HEK293 (cell line): ENCODE measurements around the gene ARHGAP6.

Experiments
- CTCF ChIA-PET: fragments of 350-600 bp; formaldehyde crosslinking; extraction: SDS; loops from one replicate; lab custom pipeline; 2021; ENCODE audit warnings: antibody characterized with exemption; lab: Yijun Ruan, JAX
- POLR2A ChIA-PET: fragments of 300-600 bp; formaldehyde crosslinking; extraction: SDS; loops from one replicate; lab custom pipeline; 2020; ENCODE audit warnings: antibody characterized with exemption, inconsistent platforms; lab: Yijun Ruan, JAX
- H3K27ac ChIP-seq: fragments of 200-500 bp; sonication (Bioruptor generic); 2 replicates; pipeline ENCODE4 v1.5.1; 2014; ENCODE audit warnings: low read depth, low read length, control low read depth, inconsistent platforms; ENCODE audit errors: extremely low read depth
- H3K36me3 ChIP-seq, 2 experiments: fragments of 200-500 bp in 1 of 2; sonication (Bioruptor generic) in 1 of 2; 1 replicate in 1 of 2; 2 replicates in 1 of 2; pipeline ENCODE4 v1.5.1; 2014 to 2017; ENCODE audit warnings: inconsistent platforms in 2 of 2, low read length in 2 of 2; ENCODE audit not compliant: control insufficient read depth in 2 of 2, insufficient read depth in 1 of 2
- H3K4me1 ChIP-seq: fragments of 200-500 bp; sonication (Bioruptor generic); 2 replicates; pipeline ENCODE4 v1.5.1; 2014; ENCODE audit warnings: mild to moderate bottlenecking, low read length, inconsistent platforms; ENCODE audit not compliant: control insufficient read depth, insufficient read depth
- H3K4me3 ChIP-seq: 2 replicates; pipeline ENCODE4 v1.5.1; 2011; ENCODE audit warnings: low read depth, mild to moderate bottlenecking, control low read depth, low read length, moderate library complexity
- H3K9me3 ChIP-seq: fragments of 200-500 bp; sonication (Bioruptor generic); 2 replicates; pipeline ENCODE4 v1.5.1; 2014; ENCODE audit warnings: low read depth, low read length, inconsistent platforms; ENCODE audit not compliant: control insufficient read depth, insufficient read depth
- GLI4 ChIP-seq: fragments of 450-650 bp; formaldehyde crosslinking; IDR thresholded peaks from 2 replicates; pipeline ENCODE4 v1.5.1; 2016; ENCODE audit warnings: missing biosample characterization, missing genetic modification characterization
- MYNN ChIP-seq: fragments of 450-650 bp; formaldehyde crosslinking; IDR thresholded peaks from 2 replicates; pipeline ENCODE4 v1.5.1; 2016; ENCODE audit warnings: missing biosample characterization, missing genetic modification characterization, borderline replicate concordance
- PRDM1 ChIP-seq: fragments of 450-650 bp; formaldehyde crosslinking; IDR thresholded peaks from 2 replicates; pipeline ENCODE4; 2016; ENCODE audit warnings: missing biosample characterization, missing genetic modification characterization
- PRDM4 ChIP-seq: fragments of 450-650 bp; formaldehyde crosslinking; IDR thresholded peaks from 2 replicates; pipeline ENCODE4 v1.5.1; 2017; ENCODE audit warnings: missing biosample characterization, missing genetic modification characterization
- REPIN1 ChIP-seq: fragments of 450-650 bp; formaldehyde crosslinking; IDR thresholded peaks from 2 replicates; pipeline ENCODE4 v1.5.1; 2017; ENCODE audit warnings: missing biosample characterization, missing genetic modification characterization, low read depth
- SP3 ChIP-seq: fragments of 450-650 bp; formaldehyde crosslinking; IDR thresholded peaks from 2 replicates; pipeline ENCODE4 v1.5.1; 2016; ENCODE audit warnings: missing biosample characterization, missing genetic modification characterization
- SP7 ChIP-seq: fragments of 450-650 bp; formaldehyde crosslinking; IDR thresholded peaks from 2 replicates; pipeline ENCODE4 v1.5.1; 2016; ENCODE audit warnings: missing biosample characterization, missing genetic modification characterization
- TRIM28 ChIP-seq: IDR thresholded peaks from 2 replicates; pipeline ENCODE4 v1.6.1; 2011; ENCODE audit warnings: low read length, control low read depth, borderline replicate concordance
- ZBTB20 ChIP-seq: fragments of 450-650 bp; formaldehyde crosslinking; IDR thresholded peaks from 2 replicates; pipeline ENCODE4 v1.5.1; 2016; ENCODE audit warnings: missing biosample characterization, missing genetic modification characterization
- ZFP3 ChIP-seq: fragments of 450-650 bp; formaldehyde crosslinking; IDR thresholded peaks from 2 replicates; pipeline ENCODE4 v1.5.1; 2016; ENCODE audit warnings: low read depth, missing biosample characterization, missing genetic modification characterization
- ZNF10 ChIP-seq: fragments of 450-650 bp; formaldehyde crosslinking; IDR thresholded peaks from 2 replicates; pipeline ENCODE4 v1.5.1; 2017; ENCODE audit warnings: missing biosample characterization, missing genetic modification characterization
- ZNF223 ChIP-seq: fragments of 450-650 bp; formaldehyde crosslinking; IDR thresholded peaks from 2 replicates; pipeline ENCODE4 v1.5.1; 2016; ENCODE audit warnings: missing biosample characterization, missing genetic modification characterization
- ZNF26 ChIP-seq: fragments of 450-650 bp; formaldehyde crosslinking; IDR thresholded peaks from 2 replicates; pipeline ENCODE4 v1.5.1; 2016; ENCODE audit warnings: missing biosample characterization, missing genetic modification characterization
- ZNF426 ChIP-seq: fragments of 450-650 bp; formaldehyde crosslinking; IDR thresholded peaks from 2 replicates; pipeline ENCODE4 v1.5.1; 2017; ENCODE audit warnings: missing biosample characterization, missing genetic modification characterization, mild to moderate bottlenecking, inconsistent platforms, moderate library complexity
- ZNF501 ChIP-seq: fragments of 450-650 bp; formaldehyde crosslinking; IDR thresholded peaks from 2 replicates; pipeline ENCODE4 v1.5.1; 2016; ENCODE audit warnings: missing biosample characterization, missing genetic modification characterization
- ZNF544 ChIP-seq: fragments of 450-650 bp; formaldehyde crosslinking; IDR thresholded peaks from 2 replicates; pipeline ENCODE4 v1.5.0; 2017; ENCODE audit warnings: missing biosample characterization, missing genetic modification characterization
- ZNF558 ChIP-seq: fragments of 450-650 bp; formaldehyde crosslinking; IDR thresholded peaks from 2 replicates; pipeline ENCODE4 v1.5.1; 2016; ENCODE audit warnings: missing biosample characterization, missing genetic modification characterization
- ZNF585B ChIP-seq: fragments of 450-650 bp; formaldehyde crosslinking; IDR thresholded peaks from 2 replicates; pipeline ENCODE4 v1.5.1; 2016; ENCODE audit warnings: missing biosample characterization, missing genetic modification characterization
- ZNF707 ChIP-seq: fragments of 450-650 bp; formaldehyde crosslinking; IDR thresholded peaks from 2 replicates; pipeline ENCODE4 v1.5.1; 2016; ENCODE audit warnings: missing biosample characterization, missing genetic modification characterization
- ZNF76 ChIP-seq: fragments of 450-650 bp; formaldehyde crosslinking; IDR thresholded peaks from 2 replicates; pipeline ENCODE4; 2016; ENCODE audit warnings: low read depth, missing biosample characterization, missing genetic modification characterization, borderline replicate concordance
- ZNF791 ChIP-seq: fragments of 450-650 bp; formaldehyde crosslinking; IDR thresholded peaks from 2 replicates; pipeline ENCODE4 v1.5.1; 2016; ENCODE audit warnings: missing biosample characterization, missing genetic modification characterization
- ZNF837 ChIP-seq: fragments of 450-650 bp; formaldehyde crosslinking; IDR thresholded peaks from 2 replicates; pipeline ENCODE4 v1.5.1; 2016; ENCODE audit warnings: missing biosample characterization, missing genetic modification characterization
- ZSCAN18 ChIP-seq: fragments of 450-650 bp; formaldehyde crosslinking; IDR thresholded peaks from 2 replicates; pipeline ENCODE4 v1.5.1; 2016; ENCODE audit warnings: missing biosample characterization, missing genetic modification characterization
- ZSCAN23 ChIP-seq: fragments of 450-650 bp; formaldehyde crosslinking; IDR thresholded peaks from 2 replicates; pipeline ENCODE4 v1.5.1; 2016; ENCODE audit warnings: missing biosample characterization, missing genetic modification characterization

The ARHGAP6 gene

GRCh38 chrX:11566789-11567188 lies 98.9 kb downstream of the ARHGAP6 start:
- CTCF ChIA-PET, result interaction anchor here (1.0 kb wide), 1 partner anchor 159 kb away, joined by 3 read pairs; no protein-coding TSS in a partner anchor
- TF ChIP-seq ZNF10 (tag by site-specific recombination), result peak; percentile 53; the same call in 1 of the 2 replicates
- TF ChIP-seq TRIM28, result no peak
- TF ChIP-seq, all 188 proteins: peak for 1
- Histone ChIP-seq H3K4me3 (no peak overlapping the region), H3K9me3 (no peaks in the 10 kb centered on the region), H3K27ac (no peak overlapping the region), H3K36me3 (no peaks in the 10 kb centered on the region), H3K4me1 (no peaks in the 10 kb centered on the region)
- POLR2A ChIA-PET, result no interaction called here

- no peaks in the 10 kb centered on the region for H3K36me3 ChIP-seq
- TF ChIP-seq ZNF76 (tag by site-specific recombination), result no peak
- TF ChIP-seq ZNF791, result no peak
- TF ChIP-seq REPIN1, result no peak
- no peak for TF ChIP-seq PRDM4 (tag by site-specific recombination)
- no peak for TF ChIP-seq PRDM1 (tag by site-specific recombination)
- TF ChIP-seq ZFP3, result no peak
- TF ChIP-seq ZNF426 (tag by site-specific recombination), result no peak
- H3K9me3 ChIP-seq, result no peaks in the 10 kb centered on the region
- H3K4me3 ChIP-seq, result no peak overlapping the region
- H3K27ac ChIP-seq, result no peak overlapping the region
- ChIA-PET POLR2A (no interaction called here), CTCF (no interaction called here)
- no peaks in the 10 kb centered on the region for H3K4me1 ChIP-seq
Observed at GRCh38 chrX:11566173-11566572, 99.5 kb downstream of the ARHGAP6 start.

- H3K27ac ChIP-seq, result no peak overlapping the region
- TF ChIP-seq ZBTB20 (tag by site-specific recombination) (no peak), ZSCAN18 (tag by site-specific recombination) (no peak), ZNF585B (tag by site-specific recombination) (no peak), ZNF707 (no peak), ZNF837 (tag by site-specific recombination) (no peak), GLI4 (no peak), ZSCAN23 (tag by site-specific recombination) (no peak), ZNF558 (tag by site-specific recombination) (no peak), SP3 (tag by site-specific recombination) (no peak), ZNF26 (no peak), MYNN (tag by site-specific recombination) (no peak), ZNF426 (tag by site-specific recombination) (no peak), ZNF10 (tag by site-specific recombination) (no peak), ZNF223 (tag by site-specific recombination) (no peak), ZNF544 (tag by site-specific recombination) (no peak), SP7 (tag by site-specific recombination) (no peak), ZNF501 (tag by site-specific recombination) (no peak)
- TF ChIP-seq, all 188 proteins: peak for 0
- no peak overlapping the region for H3K4me3 ChIP-seq
- POLR2A ChIA-PET, result no interaction called here
- CTCF ChIA-PET, result no interaction called here
- H3K9me3 ChIP-seq, result no peaks in the 10 kb centered on the region
- no peaks in the 10 kb centered on the region for H3K4me1 ChIP-seq
- H3K36me3 ChIP-seq, result no peaks in the 10 kb centered on the region
Observed at GRCh38 chrX:11564546-11564945, 101.2 kb downstream of the ARHGAP6 start.
